Stimulated activated CD4-positive, alpha-beta T cell treated with anti-CD3 and anti-CD28 coated beads, Interleukin-1b, Interleukin-23, amount 100 ng/mL, for 48 hours (primary cell): ENCODE data around the gene BIN1.

Experiments used
- DNase-seq: peaks from one replicate; pipeline ENCODE4 v3.0.0-alpha.2; 2020

The BIN1 gene

GRCh38 chr2:127103243-127104165 is 3.5 kb downstream of the BIN1 start:
- no peak for DNase-seq

GRCh38 chr2:127102521-127103242 is 4.3 kb downstream of the BIN1 start:
- no peak for DNase-seq

- DNase-seq = no peak
Measured at GRCh38 chr2:127101756-127102477, 5.0 kb downstream of the BIN1 start.

- no peak for DNase-seq
Measured at GRCh38 chr2:127101048-127101611, 5.8 kb downstream of the BIN1 start.

- DNase-seq = no peak
Measured at GRCh38 chr2:127100251-127101047, 6.5 kb downstream of the BIN1 start.

GRCh38 chr2:127098711-127099110 is 8.2 kb downstream of the BIN1 start:
- no peak for DNase-seq

GRCh38 chr2:127097841-127098651 is 8.9 kb downstream of the BIN1 start:
- DNase-seq = no peak

GRCh38 chr2:127097471-127097765 is 9.5 kb downstream of the BIN1 start:
- DNase-seq = no peak

- no peak for DNase-seq
Measured at GRCh38 chr2:127096718-127097470, 10.1 kb downstream of the BIN1 start.

GRCh38 chr2:127096280-127096679 is 10.7 kb downstream of the BIN1 start:
- DNase-seq = no peak

- DNase-seq = no peak
Measured at GRCh38 chr2:127095784-127096183, 11.2 kb downstream of the BIN1 start.

GRCh38 chr2:127095367-127095641 is 11.7 kb downstream of the BIN1 start:
- no peak for DNase-seq

GRCh38 chr2:127094509-127095366 is 12.2 kb downstream of the BIN1 start:
- DNase-seq = no peak

GRCh38 chr2:127093648-127094210 is 13.2 kb downstream of the BIN1 start:
- DNase-seq = no peak

GRCh38 chr2:127092901-127093516 is 13.9 kb downstream of the BIN1 start:
- no peak for DNase-seq

GRCh38 chr2:127092306-127092705 is 14.6 kb downstream of the BIN1 start:
- DNase-seq = no peak

GRCh38 chr2:127091886-127092285 is 15.1 kb downstream of the BIN1 start:
- DNase-seq = no peak

GRCh38 chr2:127091148-127091547 is 15.8 kb downstream of the BIN1 start:
- DNase-seq = no peak
